MM.1S (cell line): ENCODE results near the gene LRRC32.

Experiments
- DNase-seq: peaks from one replicate; pipeline ENCODE4 v3.0.0-alpha.2; 2015
- H2AFZ ChIP-seq: fragments of 300-600 bp; sonication (generic); 2 replicates; pipeline ENCODE4 v1.6.0; 2016; ENCODE audit warnings: antibody characterized with exemption, low read length
- H3F3A ChIP-seq: fragments of 300-600 bp; sonication (generic); 2 replicates; pipeline ENCODE4 v1.6.1; 2016; ENCODE audit warnings: mild to moderate bottlenecking, antibody characterized with exemption, low read length, moderate library complexity, mixed read lengths; ENCODE audit not compliant: insufficient read depth
- H3K27ac ChIP-seq: fragments of 300-600 bp; sonication (generic); 2 replicates; pipeline ENCODE4 v1.5.1; 2016; ENCODE audit warnings: mild to moderate bottlenecking, low read length
- H3K27me3 ChIP-seq: fragments of 300-600 bp; sonication (generic); replicated peaks from 2 replicates; pipeline ENCODE4 v1.6.0; 2016; ENCODE audit warnings: low read length; ENCODE audit not compliant: insufficient read depth
- H3K36me3 ChIP-seq: fragments of 300-600 bp; sonication (generic); replicated peaks from 2 replicates; pipeline ENCODE4 v1.6.1; 2016; ENCODE audit warnings: mild to moderate bottlenecking, low read length, mixed read lengths; ENCODE audit not compliant: insufficient read depth
- H3K4me1 ChIP-seq: fragments of 300-600 bp; sonication (generic); 2 replicates; pipeline ENCODE4 v1.6.1; 2016; ENCODE audit warnings: low read length, mixed read lengths
- H3K4me2 ChIP-seq: fragments of 300-600 bp; sonication (generic); 2 replicates; pipeline ENCODE4 v1.6.0; 2016; ENCODE audit warnings: low read depth, low read length
- H3K4me3 ChIP-seq: fragments of 300-600 bp; sonication (generic); 2 replicates; pipeline ENCODE4 v1.5.1; 2016; ENCODE audit warnings: low read length, mixed read lengths
- H3K79me2 ChIP-seq: fragments of 300-600 bp; sonication (generic); 2 replicates; pipeline ENCODE4 v1.6.1; 2016; ENCODE audit warnings: mixed run types, low read length, mixed read lengths
- H3K9ac ChIP-seq: fragments of 300-600 bp; sonication (generic); 2 replicates; pipeline ENCODE4 v1.6.1; 2016; ENCODE audit warnings: low read length, mixed read lengths
- H3K9me2 ChIP-seq: fragments of 300-600 bp; sonication (generic); replicated peaks from 2 replicates; pipeline ENCODE4 v1.6.1; 2016; ENCODE audit warnings: mild to moderate bottlenecking, low read length, mixed read lengths; ENCODE audit not compliant: insufficient read depth
- H3K9me3 ChIP-seq: fragments of 300-600 bp; sonication (generic); replicated peaks from 2 replicates; pipeline ENCODE4 v1.6.1; 2016; ENCODE audit warnings: mild to moderate bottlenecking, low read length, mixed read lengths; ENCODE audit not compliant: insufficient read depth
- H4K20me1 ChIP-seq: fragments of 300-600 bp; sonication (generic); 2 replicates; pipeline ENCODE4 v1.6.1; 2016; ENCODE audit warnings: mild to moderate bottlenecking, low read length, moderate library complexity, mixed read lengths; ENCODE audit not compliant: insufficient read depth
- EZH2 ChIP-seq: fragments of 300-600 bp; sonication (generic); optimal IDR thresholded peaks from 2 replicates; pipeline ENCODE3; 2017; ENCODE audit warnings: low read depth, mild to moderate bottlenecking, antibody characterized with exemption, low read length, mixed read lengths
- EZH2phosphoT487 ChIP-seq: fragments of 300-600 bp; sonication (generic); IDR thresholded peaks from 2 replicates; pipeline ENCODE4 v1.6.1; 2018; ENCODE audit warnings: antibody characterized with exemption, low read length
- TF ChIP-seq, protein P1 (sequence below): fragments of 300-600 bp; sonication (generic); IDR thresholded peaks from 2 replicates; pipeline ENCODE4 v1.5.1; 2016; ENCODE audit warnings: antibody characterized with exemption, low read length, mixed read lengths

LRRC32 gene

GRCh38 chr11:76642341-76642740 lies 28.2 kb downstream of the LRRC32 start:
- no peak overlapping the region for H3K27ac ChIP-seq
- no peaks in the 10 kb centered on the region for H3K79me2 ChIP-seq
- H3K36me3 ChIP-seq: no peaks in the 10 kb centered on the region
- no peaks in the 10 kb centered on the region for H3K9me3 ChIP-seq
- no peak overlapping the region for H2AFZ ChIP-seq
- H3K4me1 ChIP-seq: no peaks in the 10 kb centered on the region
- H3K9ac ChIP-seq: no peak overlapping the region
- TF ChIP-seq EZH2: no peak
- TF ChIP-seq EZH2phosphoT487: no peak
- TF ChIP-seq, protein P1, sequence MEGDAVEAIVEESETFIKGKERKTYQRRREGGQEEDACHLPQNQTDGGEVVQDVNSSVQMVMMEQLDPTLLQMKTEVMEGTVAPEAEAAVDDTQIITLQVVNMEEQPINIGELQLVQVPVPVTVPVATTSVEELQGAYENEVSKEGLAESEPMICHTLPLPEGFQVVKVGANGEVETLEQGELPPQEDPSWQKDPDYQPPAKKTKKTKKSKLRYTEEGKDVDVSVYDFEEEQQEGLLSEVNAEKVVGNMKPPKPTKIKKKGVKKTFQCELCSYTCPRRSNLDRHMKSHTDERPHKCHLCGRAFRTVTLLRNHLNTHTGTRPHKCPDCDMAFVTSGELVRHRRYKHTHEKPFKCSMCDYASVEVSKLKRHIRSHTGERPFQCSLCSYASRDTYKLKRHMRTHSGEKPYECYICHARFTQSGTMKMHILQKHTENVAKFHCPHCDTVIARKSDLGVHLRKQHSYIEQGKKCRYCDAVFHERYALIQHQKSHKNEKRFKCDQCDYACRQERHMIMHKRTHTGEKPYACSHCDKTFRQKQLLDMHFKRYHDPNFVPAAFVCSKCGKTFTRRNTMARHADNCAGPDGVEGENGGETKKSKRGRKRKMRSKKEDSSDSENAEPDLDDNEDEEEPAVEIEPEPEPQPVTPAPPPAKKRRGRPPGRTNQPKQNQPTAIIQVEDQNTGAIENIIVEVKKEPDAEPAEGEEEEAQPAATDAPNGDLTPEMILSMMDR: no peak
- H3K4me2 ChIP-seq: no peak overlapping the region
- no peak for DNase-seq
- no peaks in the 10 kb centered on the region for H3F3A ChIP-seq
- H3K27me3 ChIP-seq: no peaks in the 10 kb centered on the region
- no peaks in the 10 kb centered on the region for H3K9me2 ChIP-seq
- H4K20me1 ChIP-seq: no peaks in the 10 kb centered on the region
- no peak overlapping the region for H3K4me3 ChIP-seq

GRCh38 chr11:76641905-76642304 lies 28.6 kb downstream of the LRRC32 start:
- no peaks in the 10 kb centered on the region for H3K79me2 ChIP-seq
- no peak overlapping the region for H2AFZ ChIP-seq
- no peak overlapping the region for H3K27ac ChIP-seq
- H3K4me3 ChIP-seq: no peak overlapping the region
- H3K4me1 ChIP-seq: no peaks in the 10 kb centered on the region
- H3F3A ChIP-seq: no peaks in the 10 kb centered on the region
- H3K27me3 ChIP-seq: no peaks in the 10 kb centered on the region
- no peaks in the 10 kb centered on the region for H4K20me1 ChIP-seq
- H3K9me2 ChIP-seq: no peaks in the 10 kb centered on the region
- DNase-seq: no peak
- no peak overlapping the region for H3K4me2 ChIP-seq
- H3K9ac ChIP-seq: no peak overlapping the region
- no peak for TF ChIP-seq EZH2
- TF ChIP-seq EZH2phosphoT487: no peak
- TF ChIP-seq, protein P1: no peak
- H3K36me3 ChIP-seq: no peaks in the 10 kb centered on the region
- H3K9me3 ChIP-seq: no peaks in the 10 kb centered on the region

GRCh38 chr11:76640501-76640900 lies 30.0 kb downstream of the LRRC32 start:
- no peaks in the 10 kb centered on the region for H3K36me3 ChIP-seq
- no peak overlapping the region for H3K4me3 ChIP-seq
- no peaks in the 10 kb centered on the region for H3K9me2 ChIP-seq
- H3K4me2 ChIP-seq: no peak overlapping the region
- no peaks in the 10 kb centered on the region for H3K79me2 ChIP-seq
- no peaks in the 10 kb centered on the region for H3K9me3 ChIP-seq
- H3K4me1 ChIP-seq: no peaks in the 10 kb centered on the region
- no peak overlapping the region for H3K27ac ChIP-seq
- DNase-seq: no peak
- no peaks in the 10 kb centered on the region for H3K27me3 ChIP-seq
- H2AFZ ChIP-seq: no peak overlapping the region
- TF ChIP-seq, protein P1: no peak
- TF ChIP-seq EZH2 (no peak), EZH2phosphoT487 (no peak)
- no peak overlapping the region for H3K9ac ChIP-seq
- H3F3A ChIP-seq: no peaks in the 10 kb centered on the region
- no peaks in the 10 kb centered on the region for H4K20me1 ChIP-seq
